ENCODE data around the gene PDZRN4. TPM values are rescaled to one million over a fixed set of nuclear protein-coding genes. Genes with fewer than 3 reads are reported as not detected.
"Not testable (repeated sequence)": the region's sequence is repeated elsewhere in the genome, so short reads cannot be mapped to it uniquely, and the experiment has no call there.

Gene PDZRN4
- polyA plus RNA-seq, 1 donor from 2014 or later, result 46.7 TPM

GRCh38 chr12:41612892-41613557 is 424.9 kb downstream of the PDZRN4 start:
- Histone ChIP-seq H3K4me3 (ENCODE audit: low read length) (no peak overlapping the region), H3K9me3 (ENCODE audit: low read length) (no peaks in the 10 kb centered on the region), H3K9ac (ENCODE audit: low read length) (no peak overlapping the region), H3K79me2 (replicated peaks; ENCODE audit: insufficient read depth, low read length) (no peaks in the 10 kb centered on the region), H3F3A (ENCODE audit: insufficient read depth, low read length, poor library complexity, severe bottlenecking) (no peaks in the 10 kb centered on the region), H3K4me2 (ENCODE audit: low read length) (no peak overlapping the region), H2AFZ (ENCODE audit: low read depth, low read length) (no peak overlapping the region), H3K27me3 (ENCODE audit: insufficient read depth, low read depth, low read length) (no peaks in the 10 kb centered on the region), H3K27ac (ENCODE audit: low read length) (peak overlapping the region; percentile 17), H3K36me3 (ENCODE audit: insufficient read depth, low read length) (no peaks in the 10 kb centered on the region), H3K9me2 (ENCODE audit: insufficient read depth, low read length) (no peaks in the 10 kb centered on the region), H4K20me1 (ENCODE audit: insufficient read depth) (no peaks in the 10 kb centered on the region)
- TF ChIP-seq MXI1 (conservative IDR thresholded peaks at IDR 0.05; ENCODE audit: poor library complexity, severe bottlenecking) (no peak), TAF1 (IDR thresholded peaks at IDR 0.05; ENCODE audit: low read depth) (no peak), SMC3 (conservative IDR thresholded peaks at IDR 0.05; ENCODE audit: poor library complexity) (no peak), RAD21 (conservative IDR thresholded peaks at IDR 0.05) (no peak), POLR2AphosphoS5 (IDR thresholded peaks at IDR 0.05) (no peak), REST (IDR thresholded peaks at IDR 0.05; ENCODE audit: borderline replicate concordance) (no peak), EZH2 (IDR thresholded peaks at IDR 0.05; ENCODE audit: borderline replicate concordance, insufficient read depth, low read length, poor library complexity, severe bottlenecking) (no peak), EP300 (conservative IDR thresholded peaks at IDR 0.05; ENCODE audit: poor library complexity, severe bottlenecking) (no peak)
- TF ChIP-seq, protein P1, sequence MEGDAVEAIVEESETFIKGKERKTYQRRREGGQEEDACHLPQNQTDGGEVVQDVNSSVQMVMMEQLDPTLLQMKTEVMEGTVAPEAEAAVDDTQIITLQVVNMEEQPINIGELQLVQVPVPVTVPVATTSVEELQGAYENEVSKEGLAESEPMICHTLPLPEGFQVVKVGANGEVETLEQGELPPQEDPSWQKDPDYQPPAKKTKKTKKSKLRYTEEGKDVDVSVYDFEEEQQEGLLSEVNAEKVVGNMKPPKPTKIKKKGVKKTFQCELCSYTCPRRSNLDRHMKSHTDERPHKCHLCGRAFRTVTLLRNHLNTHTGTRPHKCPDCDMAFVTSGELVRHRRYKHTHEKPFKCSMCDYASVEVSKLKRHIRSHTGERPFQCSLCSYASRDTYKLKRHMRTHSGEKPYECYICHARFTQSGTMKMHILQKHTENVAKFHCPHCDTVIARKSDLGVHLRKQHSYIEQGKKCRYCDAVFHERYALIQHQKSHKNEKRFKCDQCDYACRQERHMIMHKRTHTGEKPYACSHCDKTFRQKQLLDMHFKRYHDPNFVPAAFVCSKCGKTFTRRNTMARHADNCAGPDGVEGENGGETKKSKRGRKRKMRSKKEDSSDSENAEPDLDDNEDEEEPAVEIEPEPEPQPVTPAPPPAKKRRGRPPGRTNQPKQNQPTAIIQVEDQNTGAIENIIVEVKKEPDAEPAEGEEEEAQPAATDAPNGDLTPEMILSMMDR (IDR thresholded peaks at IDR 0.05; ENCODE audit: poor library complexity, severe bottlenecking), result no peak

GRCh38 chr12:41615174-41615573 is 427.1 kb downstream of the PDZRN4 start:
- H3K79me2 ChIP-seq (replicated peaks; ENCODE audit: insufficient read depth, low read length); H3K9me2 ChIP-seq (ENCODE audit: insufficient read depth, low read length); H3K27ac ChIP-seq (ENCODE audit: low read length); H3F3A ChIP-seq (ENCODE audit: insufficient read depth, low read length, poor library complexity, severe bottlenecking); H3K36me3 ChIP-seq (ENCODE audit: insufficient read depth, low read length); H3K9me3 ChIP-seq (ENCODE audit: low read length); H3K27me3 ChIP-seq (ENCODE audit: insufficient read depth, low read depth, low read length); H3K9ac ChIP-seq (ENCODE audit: low read length); H2AFZ ChIP-seq (ENCODE audit: low read depth, low read length); H4K20me1 ChIP-seq (ENCODE audit: insufficient read depth); H3K4me3 ChIP-seq (ENCODE audit: low read length); H3K4me2 ChIP-seq (ENCODE audit: low read length): not testable (repeated sequence)
